SH-SY5Y (cell line): ENCODE data around the gene EZH1.

Experiments
- GATA2 ChIP-seq: IDR thresholded peaks from 2 replicates; pipeline ENCODE4 v1.6.1; 2011; ENCODE audit warnings: mild to moderate bottlenecking, low read depth, low read length
- GATA3 ChIP-seq: IDR thresholded peaks from 2 replicates; pipeline ENCODE4 v1.6.1; 2011; ENCODE audit warnings: low read depth, mild to moderate bottlenecking, low read length, moderate library complexity

GRCh38 chr17:42704490-42704836 is 40.4 kb downstream of the EZH1 start:
- no peak for TF ChIP-seq GATA3
- no peak for TF ChIP-seq GATA2
